Measurements from ENCODE around the gene INHBE.

The INHBE gene

GRCh38 chr12:57461917-57462250, 6.8 kb downstream of the INHBE start:
- Histone ChIP-seq H3K9me3 (ENCODE audit: control insufficient read depth, insufficient read depth, low read depth, low read length) (no peaks in the 10 kb centered on the region), H3K36me3 (ENCODE audit: control insufficient read depth in 2 of 2, insufficient read depth in 1 of 2, low read length in 2 of 2) (no peaks in the 10 kb centered on the region), H3K27ac (ENCODE audit: extremely low read depth, low read depth, low read length) (peak overlapping the region; percentile 25; the same call in 1 of the 2 replicates), H3K4me1 (ENCODE audit: control insufficient read depth, insufficient read depth, low read length) (peaks cover 8% of the 10 kb centered on the region), H3K4me3 (ENCODE audit: low read depth, low read length) (peak overlapping the region; percentile 48)
- ChIA-PET CTCF (interaction anchor here (0.6 to 4.2 kb wide), 16 partner anchors 9 to 1013 kb away, joined by 3 to 38 read pairs (median 4); partner anchors contain the start of genes ARHGAP9 and TIMELESS), POLR2A (interaction anchor here (4.0 kb wide), 1 partner anchor 58 kb away, joined by 13 read pairs; the partner anchor contains the start of gene DDIT3)
- no peak for TF ChIP-seq KLF16 (tag by site-specific recombination; IDR thresholded peaks at IDR 0.05)
- no peak for TF ChIP-seq ZNF350 (tag by site-specific recombination; IDR thresholded peaks at IDR 0.05)
- TF ChIP-seq, protein P1, sequence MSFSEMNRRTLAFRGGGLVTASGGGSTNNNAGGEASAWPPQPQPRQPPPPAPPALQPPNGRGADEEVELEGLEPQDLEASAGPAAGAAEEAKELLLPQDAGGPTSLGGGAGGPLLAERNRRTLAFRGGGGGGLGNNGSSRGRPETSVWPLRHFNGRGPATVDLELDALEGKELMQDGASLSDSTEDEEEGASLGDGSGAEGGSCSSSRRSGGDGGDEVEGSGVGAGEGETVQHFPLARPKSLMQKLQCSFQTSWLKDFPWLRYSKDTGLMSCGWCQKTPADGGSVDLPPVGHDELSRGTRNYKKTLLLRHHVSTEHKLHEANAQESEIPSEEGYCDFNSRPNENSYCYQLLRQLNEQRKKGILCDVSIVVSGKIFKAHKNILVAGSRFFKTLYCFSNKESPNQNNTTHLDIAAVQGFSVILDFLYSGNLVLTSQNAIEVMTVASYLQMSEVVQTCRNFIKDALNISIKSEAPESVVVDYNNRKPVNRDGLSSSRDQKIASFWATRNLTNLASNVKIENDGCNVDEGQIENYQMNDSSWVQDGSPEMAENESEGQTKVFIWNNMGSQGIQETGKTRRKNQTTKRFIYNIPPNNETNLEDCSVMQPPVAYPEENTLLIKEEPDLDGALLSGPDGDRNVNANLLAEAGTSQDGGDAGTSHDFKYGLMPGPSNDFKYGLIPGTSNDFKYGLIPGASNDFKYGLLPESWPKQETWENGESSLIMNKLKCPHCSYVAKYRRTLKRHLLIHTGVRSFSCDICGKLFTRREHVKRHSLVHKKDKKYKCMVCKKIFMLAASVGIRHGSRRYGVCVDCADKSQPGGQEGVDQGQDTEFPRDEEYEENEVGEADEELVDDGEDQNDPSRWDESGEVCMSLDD (tag by site-specific recombination; IDR thresholded peaks at IDR 0.05): peak; percentile 100
- 0 out of 2 replicates have a peak, but pooled peaks have one; percentile 16 for TF ChIP-seq BCL11A (tag by site-specific recombination; IDR thresholded peaks at IDR 0.05; ENCODE audit: low read depth)
- peak; percentile 60; the same call in 1 of the 2 replicates for TF ChIP-seq ZBTB48 (tag by site-specific recombination; IDR thresholded peaks at IDR 0.05)
- TF ChIP-seq, protein P2, sequence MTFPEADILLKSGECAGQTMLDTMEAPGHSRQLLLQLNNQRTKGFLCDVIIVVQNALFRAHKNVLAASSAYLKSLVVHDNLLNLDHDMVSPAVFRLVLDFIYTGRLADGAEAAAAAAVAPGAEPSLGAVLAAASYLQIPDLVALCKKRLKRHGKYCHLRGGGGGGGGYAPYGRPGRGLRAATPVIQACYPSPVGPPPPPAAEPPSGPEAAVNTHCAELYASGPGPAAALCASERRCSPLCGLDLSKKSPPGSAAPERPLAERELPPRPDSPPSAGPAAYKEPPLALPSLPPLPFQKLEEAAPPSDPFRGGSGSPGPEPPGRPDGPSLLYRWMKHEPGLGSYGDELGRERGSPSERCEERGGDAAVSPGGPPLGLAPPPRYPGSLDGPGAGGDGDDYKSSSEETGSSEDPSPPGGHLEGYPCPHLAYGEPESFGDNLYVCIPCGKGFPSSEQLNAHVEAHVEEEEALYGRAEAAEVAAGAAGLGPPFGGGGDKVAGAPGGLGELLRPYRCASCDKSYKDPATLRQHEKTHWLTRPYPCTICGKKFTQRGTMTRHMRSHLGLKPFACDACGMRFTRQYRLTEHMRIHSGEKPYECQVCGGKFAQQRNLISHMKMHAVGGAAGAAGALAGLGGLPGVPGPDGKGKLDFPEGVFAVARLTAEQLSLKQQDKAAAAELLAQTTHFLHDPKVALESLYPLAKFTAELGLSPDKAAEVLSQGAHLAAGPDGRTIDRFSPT (tag by site-specific recombination; IDR thresholded peaks at IDR 0.05): 0 out of 2 replicates have a peak, but pooled peaks have one; percentile 70
- TF ChIP-seq ZFHX2 (tag by site-specific recombination; conservative IDR thresholded peaks at IDR 0.05): peak; percentile 88
- peak; percentile 10; the same call in 1 of the 2 replicates for TF ChIP-seq EGR2 (tag by site-specific recombination; IDR thresholded peaks at IDR 0.05; ENCODE audit: low read depth)
- TF ChIP-seq KLF9 (tag by site-specific recombination; IDR thresholded peaks at IDR 0.05; ENCODE audit: low read depth): 0 out of 2 replicates have a peak, but pooled peaks have one; percentile 11
- TF ChIP-seq SCRT1 (tag by site-specific recombination; IDR thresholded peaks at IDR 0.05; ENCODE audit: borderline replicate concordance): no peak
- peak; percentile 92 for TF ChIP-seq ZBTB7A (tag by site-specific recombination; IDR thresholded peaks at IDR 0.05; ENCODE audit: low read depth)

GRCh38 chr12:57462251-57462911, 7.3 kb downstream of the INHBE start:
- ChIA-PET POLR2A (no interaction called here), CTCF (interaction anchor here (0.6 to 4.2 kb wide), 20 partner anchors 9 to 1301 kb away, joined by 3 to 38 read pairs (median 4); partner anchors contain the start of genes ARHGAP9 and TIMELESS)
- H3K4me3 ChIP-seq (ENCODE audit: low read depth, low read length): peak overlapping the region; percentile 48
- H3K36me3 ChIP-seq (ENCODE audit: control insufficient read depth in 2 of 2, insufficient read depth in 1 of 2, low read length in 2 of 2): no peaks in the 10 kb centered on the region
- peaks cover 8% of the 10 kb centered on the region for H3K4me1 ChIP-seq (ENCODE audit: control insufficient read depth, insufficient read depth, low read length)
- H3K9me3 ChIP-seq (ENCODE audit: control insufficient read depth, insufficient read depth, low read depth, low read length): no peaks in the 10 kb centered on the region
- peak overlapping the region; percentile 25 for H3K27ac ChIP-seq (ENCODE audit: extremely low read depth, low read depth, low read length)
- TF ChIP-seq GLI4 (tag by site-specific recombination; IDR thresholded peaks at IDR 0.05) (no peak), ZNF514 (tag by site-specific recombination; IDR thresholded peaks at IDR 0.05) (no peak), EGR2 (tag by site-specific recombination; IDR thresholded peaks at IDR 0.05; ENCODE audit: low read depth) (no peak), SALL2 (tag by site-specific recombination; IDR thresholded peaks at IDR 0.05; ENCODE audit: borderline replicate concordance) (no peak), ZNF664 (tag by site-specific recombination; IDR thresholded peaks at IDR 0.05) (no peak), KLF10 (tag by site-specific recombination; IDR thresholded peaks at IDR 0.05) (peak; percentile 64; the same call in 1 of the 2 replicates), ZNF416 (tag by site-specific recombination; IDR thresholded peaks at IDR 0.05) (no peak), KLF1 (tag by site-specific recombination; IDR thresholded peaks at IDR 0.05) (no peak), ZNF426 (tag by site-specific recombination; IDR thresholded peaks at IDR 0.05) (no peak), ZNF561 (tag by site-specific recombination; IDR thresholded peaks at IDR 0.05; ENCODE audit: borderline replicate concordance) (peak; percentile 72; the same call in 1 of the 2 replicates)
- TF ChIP-seq, protein P3, sequence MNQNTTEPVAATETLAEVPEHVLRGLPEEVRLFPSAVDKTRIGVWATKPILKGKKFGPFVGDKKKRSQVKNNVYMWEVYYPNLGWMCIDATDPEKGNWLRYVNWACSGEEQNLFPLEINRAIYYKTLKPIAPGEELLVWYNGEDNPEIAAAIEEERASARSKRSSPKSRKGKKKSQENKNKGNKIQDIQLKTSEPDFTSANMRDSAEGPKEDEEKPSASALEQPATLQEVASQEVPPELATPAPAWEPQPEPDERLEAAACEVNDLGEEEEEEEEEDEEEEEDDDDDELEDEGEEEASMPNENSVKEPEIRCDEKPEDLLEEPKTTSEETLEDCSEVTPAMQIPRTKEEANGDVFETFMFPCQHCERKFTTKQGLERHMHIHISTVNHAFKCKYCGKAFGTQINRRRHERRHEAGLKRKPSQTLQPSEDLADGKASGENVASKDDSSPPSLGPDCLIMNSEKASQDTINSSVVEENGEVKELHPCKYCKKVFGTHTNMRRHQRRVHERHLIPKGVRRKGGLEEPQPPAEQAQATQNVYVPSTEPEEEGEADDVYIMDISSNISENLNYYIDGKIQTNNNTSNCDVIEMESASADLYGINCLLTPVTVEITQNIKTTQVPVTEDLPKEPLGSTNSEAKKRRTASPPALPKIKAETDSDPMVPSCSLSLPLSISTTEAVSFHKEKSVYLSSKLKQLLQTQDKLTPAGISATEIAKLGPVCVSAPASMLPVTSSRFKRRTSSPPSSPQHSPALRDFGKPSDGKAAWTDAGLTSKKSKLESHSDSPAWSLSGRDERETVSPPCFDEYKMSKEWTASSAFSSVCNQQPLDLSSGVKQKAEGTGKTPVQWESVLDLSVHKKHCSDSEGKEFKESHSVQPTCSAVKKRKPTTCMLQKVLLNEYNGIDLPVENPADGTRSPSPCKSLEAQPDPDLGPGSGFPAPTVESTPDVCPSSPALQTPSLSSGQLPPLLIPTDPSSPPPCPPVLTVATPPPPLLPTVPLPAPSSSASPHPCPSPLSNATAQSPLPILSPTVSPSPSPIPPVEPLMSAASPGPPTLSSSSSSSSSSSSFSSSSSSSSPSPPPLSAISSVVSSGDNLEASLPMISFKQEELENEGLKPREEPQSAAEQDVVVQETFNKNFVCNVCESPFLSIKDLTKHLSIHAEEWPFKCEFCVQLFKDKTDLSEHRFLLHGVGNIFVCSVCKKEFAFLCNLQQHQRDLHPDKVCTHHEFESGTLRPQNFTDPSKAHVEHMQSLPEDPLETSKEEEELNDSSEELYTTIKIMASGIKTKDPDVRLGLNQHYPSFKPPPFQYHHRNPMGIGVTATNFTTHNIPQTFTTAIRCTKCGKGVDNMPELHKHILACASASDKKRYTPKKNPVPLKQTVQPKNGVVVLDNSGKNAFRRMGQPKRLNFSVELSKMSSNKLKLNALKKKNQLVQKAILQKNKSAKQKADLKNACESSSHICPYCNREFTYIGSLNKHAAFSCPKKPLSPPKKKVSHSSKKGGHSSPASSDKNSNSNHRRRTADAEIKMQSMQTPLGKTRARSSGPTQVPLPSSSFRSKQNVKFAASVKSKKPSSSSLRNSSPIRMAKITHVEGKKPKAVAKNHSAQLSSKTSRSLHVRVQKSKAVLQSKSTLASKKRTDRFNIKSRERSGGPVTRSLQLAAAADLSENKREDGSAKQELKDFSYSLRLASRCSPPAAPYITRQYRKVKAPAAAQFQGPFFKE (tag by site-specific recombination; IDR thresholded peaks at IDR 0.05; ENCODE audit: borderline replicate concordance): no peak

Measured in HEK293 (cell line).